GM12864 (cell line): ENCODE data around the gene TMSB15C.

Experiments
- DNase-seq: peaks from one replicate; pipeline ENCODE4 v3.0.0-alpha.2; 2011; ENCODE audit warnings: low read depth
- H3K4me3 ChIP-seq: 2 replicates; pipeline ENCODE4 v1.5.1; 2011; ENCODE audit warnings: mild to moderate bottlenecking, low read depth, low read length, control low read depth
- TF ChIP-seq, protein P1 (sequence below): IDR thresholded peaks from 2 replicates; pipeline ENCODE4 v1.5.1; 2011; ENCODE audit warnings: low read depth, mild to moderate bottlenecking, moderate library complexity, low read length, control low read depth, inconsistent platforms; ENCODE audit errors: missing control alignments

Gene TMSB15C

DNA sequence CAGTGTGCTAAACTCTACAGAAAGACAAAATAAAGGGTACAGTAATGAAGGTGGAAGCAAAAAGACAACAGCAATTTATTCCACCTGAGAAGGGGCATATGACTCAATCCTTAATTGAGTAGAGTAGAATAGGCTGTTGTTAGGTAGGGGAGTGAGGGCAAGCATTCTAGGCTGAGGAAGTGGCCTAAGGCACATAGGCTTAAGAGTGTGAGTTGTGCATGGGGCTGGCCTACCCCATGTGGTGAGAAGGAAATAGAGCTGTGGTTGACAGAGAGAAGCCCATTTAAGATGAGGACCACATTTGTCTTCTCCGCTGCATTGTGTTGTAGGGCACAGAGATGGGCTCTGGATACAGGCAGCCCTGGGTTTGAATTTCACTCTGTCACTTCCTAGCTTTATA is 32.9 kb upstream of the TMSB15C start:
- TF ChIP-seq, protein P1, sequence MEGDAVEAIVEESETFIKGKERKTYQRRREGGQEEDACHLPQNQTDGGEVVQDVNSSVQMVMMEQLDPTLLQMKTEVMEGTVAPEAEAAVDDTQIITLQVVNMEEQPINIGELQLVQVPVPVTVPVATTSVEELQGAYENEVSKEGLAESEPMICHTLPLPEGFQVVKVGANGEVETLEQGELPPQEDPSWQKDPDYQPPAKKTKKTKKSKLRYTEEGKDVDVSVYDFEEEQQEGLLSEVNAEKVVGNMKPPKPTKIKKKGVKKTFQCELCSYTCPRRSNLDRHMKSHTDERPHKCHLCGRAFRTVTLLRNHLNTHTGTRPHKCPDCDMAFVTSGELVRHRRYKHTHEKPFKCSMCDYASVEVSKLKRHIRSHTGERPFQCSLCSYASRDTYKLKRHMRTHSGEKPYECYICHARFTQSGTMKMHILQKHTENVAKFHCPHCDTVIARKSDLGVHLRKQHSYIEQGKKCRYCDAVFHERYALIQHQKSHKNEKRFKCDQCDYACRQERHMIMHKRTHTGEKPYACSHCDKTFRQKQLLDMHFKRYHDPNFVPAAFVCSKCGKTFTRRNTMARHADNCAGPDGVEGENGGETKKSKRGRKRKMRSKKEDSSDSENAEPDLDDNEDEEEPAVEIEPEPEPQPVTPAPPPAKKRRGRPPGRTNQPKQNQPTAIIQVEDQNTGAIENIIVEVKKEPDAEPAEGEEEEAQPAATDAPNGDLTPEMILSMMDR, result no peak
- DNase-seq, result no peak
- no peak overlapping the region for H3K4me3 ChIP-seq

DNA sequence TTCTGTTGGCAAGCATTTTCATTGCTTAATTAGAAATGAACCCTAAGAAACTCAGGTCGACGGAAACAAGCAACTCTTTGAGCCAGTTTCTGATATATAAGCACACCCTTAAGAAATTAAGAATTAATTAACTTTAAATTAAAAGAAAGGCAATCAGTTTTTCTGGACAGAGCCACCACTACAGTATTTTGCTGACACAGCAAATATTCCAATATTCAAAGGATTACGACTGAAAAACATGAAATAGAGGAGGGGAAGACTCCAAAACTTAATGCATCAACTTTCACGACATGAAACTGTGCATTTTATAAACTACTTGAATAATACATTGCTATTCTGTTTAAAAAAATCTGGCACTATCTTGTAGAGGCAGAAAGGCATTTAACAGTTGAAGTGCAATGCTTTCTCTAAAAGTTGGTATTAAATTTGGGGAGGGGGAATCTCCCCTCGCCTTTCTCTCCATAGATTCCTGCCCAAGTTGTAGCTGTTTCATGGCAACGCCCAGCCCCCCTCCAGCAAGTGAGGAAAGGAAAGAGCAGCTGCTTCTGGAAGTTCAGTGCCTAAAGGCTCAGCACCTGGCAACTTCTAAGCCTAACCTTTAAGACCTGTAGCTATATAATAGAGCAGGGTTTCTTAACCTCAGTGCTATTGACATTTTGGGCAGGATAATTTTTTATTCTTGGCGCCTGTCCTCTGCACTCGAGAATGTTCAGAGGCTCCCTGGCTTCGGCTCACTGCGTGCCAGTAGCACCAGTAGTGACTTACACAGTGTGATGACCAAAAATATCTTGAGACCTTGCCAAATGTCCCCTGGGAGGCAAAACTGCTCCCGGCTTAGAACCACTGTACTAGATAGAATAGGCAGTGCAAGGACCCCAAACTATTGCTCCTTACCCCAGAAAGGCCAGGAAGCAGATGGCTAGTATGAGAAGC is 29.6 kb upstream of the TMSB15C start:
- TF ChIP-seq, protein P1, result no peak
- no peak overlapping the region for H3K4me3 ChIP-seq
- no peak for DNase-seq

DNA sequence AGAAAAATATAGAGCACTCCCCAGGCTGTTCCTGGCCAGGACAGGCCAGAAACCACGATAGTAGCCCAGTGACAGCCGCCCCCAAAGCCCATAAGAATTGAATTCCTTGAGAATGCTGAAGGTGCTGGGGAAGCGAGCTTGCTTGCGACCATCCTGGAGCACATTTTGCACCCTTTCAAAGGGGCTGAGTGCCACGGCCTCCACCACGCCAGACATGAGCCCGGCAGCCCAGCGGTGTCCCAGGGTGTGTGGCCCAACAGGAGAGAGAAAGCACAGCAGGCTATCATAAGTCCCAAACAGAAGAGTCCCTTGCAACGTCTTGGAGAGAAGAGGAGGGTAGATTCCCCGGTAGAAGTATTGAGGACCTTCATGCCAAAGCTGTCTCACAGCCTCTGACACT is 28.6 kb upstream of the TMSB15C start:
- TF ChIP-seq, protein P1, result no peak
- no peak overlapping the region for H3K4me3 ChIP-seq
- DNase-seq, result no peak

DNA sequence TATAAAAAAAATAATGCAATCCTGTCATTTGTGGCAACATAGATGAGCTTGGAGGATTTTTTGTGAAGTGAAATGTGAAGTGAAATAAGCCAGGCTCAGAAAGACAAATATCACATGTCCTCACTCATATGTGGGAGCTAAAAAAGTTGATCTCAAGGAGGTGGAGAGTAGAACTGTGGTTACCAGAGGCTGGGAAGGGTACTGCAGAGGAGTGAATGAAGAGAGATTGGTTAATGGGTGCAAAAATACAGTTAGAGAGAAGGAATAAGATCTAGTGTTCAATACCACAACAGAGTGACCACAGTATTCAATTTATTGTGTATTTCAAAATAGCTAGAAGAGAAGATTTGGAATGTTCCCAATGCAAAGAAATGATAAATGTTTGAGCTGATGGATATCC is 22.9 kb upstream of the TMSB15C start:
- TF ChIP-seq, protein P1, result no peak
- DNase-seq, result no peak
- no peak overlapping the region for H3K4me3 ChIP-seq

DNA sequence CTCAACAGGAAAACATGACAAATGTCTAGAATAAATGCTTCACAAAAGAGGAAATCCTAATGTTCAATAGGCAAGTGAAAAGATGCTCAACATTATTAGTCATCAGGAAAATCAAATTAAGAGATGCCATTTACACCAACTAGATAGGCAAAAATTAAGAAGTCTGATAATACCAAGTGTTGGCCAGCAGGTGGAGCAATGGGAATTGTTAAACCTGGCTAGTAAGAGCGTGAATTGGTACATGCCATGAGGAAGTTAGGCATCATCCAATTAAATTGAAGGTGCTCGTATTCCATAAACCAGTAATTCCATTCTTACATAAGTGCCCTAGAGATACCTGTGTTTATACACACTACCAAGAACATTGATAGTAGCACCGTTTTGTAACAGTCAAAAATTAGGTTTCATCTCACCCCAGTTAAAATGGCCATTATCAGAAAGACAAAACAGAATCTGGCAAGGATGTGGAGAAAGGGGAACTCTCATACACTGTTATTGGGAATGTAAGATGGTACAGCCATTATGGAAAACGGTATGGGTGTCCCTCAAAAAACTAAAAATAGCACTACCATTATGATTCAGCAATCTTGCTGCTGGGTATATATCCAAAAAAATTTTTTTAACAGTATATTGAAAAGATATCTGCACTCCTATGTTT is 22.2 kb upstream of the TMSB15C start:
- no peak overlapping the region for H3K4me3 ChIP-seq
- TF ChIP-seq, protein P1, result peak; percentile 42
- DNase-seq, result no peak

DNA sequence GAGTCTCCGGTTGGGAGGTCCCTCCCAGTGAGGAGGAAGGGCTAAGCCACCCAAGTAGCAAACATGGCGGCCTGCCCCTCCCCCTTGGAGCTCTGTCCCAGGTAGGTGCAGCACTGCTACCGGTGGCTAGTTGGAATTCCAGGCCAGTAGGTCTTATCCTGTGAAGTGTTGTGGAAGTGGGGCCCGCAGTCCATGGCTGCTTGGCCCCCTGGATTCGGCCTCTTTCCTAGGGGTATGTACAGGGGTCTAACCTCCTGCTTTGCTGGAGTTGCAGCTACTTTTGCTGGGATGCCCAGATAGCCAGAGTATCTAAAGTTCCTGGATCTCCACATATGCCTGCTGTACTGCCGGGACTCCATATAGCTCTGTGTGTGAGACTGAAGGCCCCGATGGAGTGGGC is 9.9 kb upstream of the TMSB15C start:
- TF ChIP-seq, protein P1, result no peak

More for the DNA sequence above, 9.9 kb upstream of the TMSB15C start:
- DNase-seq, result no peak
- H3K4me3 ChIP-seq, result no peak overlapping the region
